GM19395 (cell line): ENCODE data around the gene TBC1D26.
"Not testable (repeated sequence)": the region's sequence is repeated elsewhere in the genome, so short reads cannot be mapped to it uniquely, and the experiment has no call there.

Experiments
- ATAC-seq: cut with Tn5 transposase; IDR thresholded peaks from one replicate; pipeline ENCODE4 v1.9.1; 2021; ENCODE audit warnings: mild to moderate bottlenecking, moderate library complexity; ENCODE audit not compliant: unreplicated experiment

TBC1D26 gene

DNA sequence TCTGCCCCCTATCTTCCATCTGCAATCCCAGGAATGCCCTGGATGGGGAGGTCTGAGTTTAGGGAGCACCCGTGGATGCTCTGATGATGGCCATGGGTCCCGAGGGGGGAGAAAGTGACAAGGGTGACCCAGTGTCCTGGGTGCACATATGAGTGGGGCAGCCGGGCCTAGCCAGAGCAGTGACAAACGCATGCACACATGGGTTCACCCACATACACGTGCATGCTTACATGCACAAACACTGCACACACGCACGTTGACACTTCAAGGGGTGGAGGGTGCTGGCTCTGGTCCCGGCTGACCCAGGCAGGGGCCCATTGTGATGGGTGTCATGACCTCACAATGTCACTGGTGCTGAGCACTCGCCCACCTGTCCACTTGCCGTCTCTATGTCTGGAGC is at the start of gene TBC1D26:
TBC1D26 (plus strand) TSS at position 384 of the 400 bp plus-strand sequence. CDS start 3,066 bp downstream, outside the sequence.
- not testable (repeated sequence) for ATAC-seq

DNA sequence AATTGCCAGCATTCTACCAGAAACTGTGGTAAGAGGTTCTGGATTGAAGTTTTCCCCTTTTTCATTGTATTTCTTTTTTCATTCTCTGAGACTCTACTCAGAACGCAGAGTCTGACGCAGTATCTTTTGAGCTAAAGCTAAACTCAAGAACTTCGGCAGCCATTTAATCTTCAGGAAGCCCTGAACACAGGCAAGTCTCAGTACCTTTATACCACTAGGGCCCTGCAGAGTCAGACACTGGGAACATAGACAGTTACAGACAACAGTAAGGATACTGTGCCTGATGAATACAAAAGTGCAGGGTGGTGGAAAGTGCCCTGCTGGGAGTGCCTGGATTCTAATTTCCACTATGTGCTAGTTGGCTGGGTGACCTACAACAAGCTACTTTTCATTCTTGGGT is 48.9 kb upstream of the TBC1D26 start:
- ATAC-seq: not testable (repeated sequence)

DNA sequence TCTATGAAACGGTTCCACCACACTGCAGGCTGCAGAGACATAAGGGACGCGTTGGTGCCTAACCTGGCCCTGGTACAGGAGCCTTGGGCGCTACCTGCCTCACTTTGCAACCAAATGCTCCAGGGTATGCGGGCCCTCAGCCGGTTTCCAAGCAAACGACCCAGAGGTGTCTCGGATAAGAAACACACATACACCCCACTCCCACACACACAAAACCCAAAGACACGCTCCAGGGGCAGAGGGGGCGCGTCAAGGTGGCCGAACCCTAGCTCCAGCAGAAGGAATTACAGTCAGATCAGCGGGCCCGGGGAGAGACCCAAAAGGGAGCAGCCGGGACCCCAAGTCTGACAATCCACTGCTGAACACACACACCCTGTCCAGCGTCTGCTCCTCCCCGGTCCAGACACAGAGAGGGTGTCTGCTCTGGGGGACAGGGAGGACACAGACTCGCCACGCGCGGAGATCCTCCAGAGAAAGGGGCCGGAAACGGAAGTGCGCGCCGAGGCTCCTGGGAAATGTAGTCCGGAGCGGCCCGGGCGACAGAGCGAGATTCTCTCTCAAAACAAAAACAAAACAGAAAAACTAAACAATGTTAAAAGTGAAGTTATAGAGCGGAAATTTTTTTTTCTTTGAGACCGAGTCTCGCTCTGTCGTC is 48.1 kb upstream of the TBC1D26 start, which contains the start of gene TRIM16:
TRIM16 (minus strand) TSS at position 488 of the 655 bp plus-strand sequence. CDS start 32,702 bp downstream, outside the sequence.
- peak; percentile 91 for ATAC-seq

DNA sequence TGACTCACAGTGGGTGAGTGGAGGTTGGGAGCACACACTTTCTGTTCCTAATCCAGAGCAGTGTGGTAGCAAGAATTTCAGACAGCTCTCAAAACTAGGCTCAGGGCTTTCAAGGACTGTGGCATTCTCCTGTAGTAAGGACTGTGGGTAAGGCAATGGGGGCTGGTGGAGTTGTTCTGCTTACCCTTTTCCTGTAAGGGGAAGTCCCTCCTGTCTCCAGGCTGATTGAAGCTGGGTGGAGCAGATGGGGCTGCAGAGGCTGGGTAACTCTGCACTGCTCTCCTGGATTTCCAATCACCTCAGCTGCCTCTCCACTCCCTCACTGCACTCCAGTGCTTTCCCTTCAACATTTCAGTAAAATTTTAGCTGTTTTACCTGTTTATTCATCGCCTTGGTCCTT is 44.6 kb upstream of the TBC1D26 start:
- ATAC-seq: not testable (repeated sequence)

DNA sequence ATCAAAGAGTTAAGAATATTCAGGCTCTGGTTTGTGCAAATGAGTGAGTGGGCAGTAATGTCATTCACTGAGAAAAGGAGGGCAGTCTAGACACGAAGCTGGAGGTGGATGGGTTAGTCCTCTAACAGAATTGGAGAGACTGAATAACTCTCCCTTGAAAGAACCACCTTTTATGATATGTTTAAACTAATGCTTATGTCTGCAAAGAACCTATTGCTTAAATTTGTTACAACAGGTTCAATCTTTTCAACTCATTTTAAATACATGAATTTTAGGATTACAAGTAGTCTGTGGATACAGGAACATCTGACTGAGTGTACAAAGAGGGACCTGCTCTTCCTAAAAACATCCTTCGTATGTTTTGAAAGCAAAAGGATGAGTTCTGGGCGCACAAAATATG is 33.1 kb upstream of the TBC1D26 start:
- peak; percentile 19 for ATAC-seq

DNA sequence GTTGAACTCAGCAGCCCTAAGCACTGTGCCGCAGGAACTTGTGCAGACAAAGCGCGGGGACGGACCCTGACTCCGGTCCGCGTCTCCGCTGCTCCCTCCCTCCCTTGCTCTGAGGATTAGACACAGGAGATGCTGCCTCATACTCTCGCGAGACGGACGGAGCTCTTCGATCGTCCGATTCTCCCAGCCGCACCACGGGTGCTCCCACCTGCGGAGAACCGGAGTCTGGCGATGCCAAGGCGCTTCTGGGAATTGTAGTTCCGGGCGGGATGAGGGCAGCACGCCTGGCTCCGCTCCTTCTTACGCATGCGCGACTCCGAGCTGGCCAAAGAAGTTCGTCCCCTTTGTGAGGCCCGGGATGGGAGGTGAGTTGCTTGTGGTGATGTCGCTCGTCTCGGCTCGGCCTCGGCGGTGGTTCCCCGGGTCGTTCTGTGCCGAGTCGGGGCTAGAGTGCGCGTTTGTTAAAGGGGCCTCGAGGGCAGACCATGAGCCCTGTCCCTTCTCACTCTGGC is 32.6 kb upstream of the TBC1D26 start, which contains the start of gene ZNF286A:
ZNF286A (plus strand) TSS at position 340 of the 512 bp plus-strand sequence. CDS start 578 bp downstream, outside the sequence.
- ATAC-seq: peak; percentile 98

DNA sequence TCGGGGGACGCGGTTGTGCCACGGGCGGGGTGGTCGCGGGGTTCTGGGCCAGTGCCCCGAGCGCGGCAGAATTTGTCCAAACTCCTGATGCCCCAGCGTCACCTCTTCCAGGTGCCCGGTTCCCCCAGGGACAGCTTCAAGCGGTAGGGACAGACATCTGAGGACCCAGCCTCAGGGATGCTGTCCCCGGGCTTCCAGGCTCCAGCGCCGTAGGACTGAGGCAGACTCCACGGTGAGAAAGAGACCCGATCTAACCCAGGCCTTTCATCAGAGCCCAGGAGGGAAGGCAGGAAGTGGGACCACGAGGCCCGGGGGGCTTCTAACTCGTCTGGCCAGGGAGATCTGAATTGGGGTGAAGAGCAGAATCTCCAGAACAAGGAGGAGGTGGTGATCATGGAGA is 32.1 kb upstream of the TBC1D26 start:
- peak; percentile 13 for ATAC-seq

DNA sequence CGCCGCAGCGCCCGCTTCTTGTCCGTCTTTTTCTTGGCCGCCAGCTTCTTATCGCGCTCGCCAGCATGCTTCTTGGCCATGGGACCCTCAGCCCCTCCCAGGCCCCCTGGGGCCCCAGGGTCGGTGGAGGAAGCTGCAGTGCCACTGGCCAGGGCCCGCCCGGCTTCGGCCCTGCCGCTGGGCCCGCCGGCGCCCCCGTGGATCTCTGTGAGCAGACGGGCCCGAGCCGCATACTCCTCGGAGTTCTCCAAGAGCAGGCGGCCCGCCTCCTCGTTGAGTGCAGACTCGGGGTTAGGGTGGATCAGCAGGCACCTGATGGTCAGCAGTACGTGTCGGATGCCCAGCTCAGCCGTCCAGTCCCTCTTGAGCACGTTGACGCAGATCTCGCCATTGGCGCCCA is 27.8 kb upstream of the TBC1D26 start:
- not testable (repeated sequence) for ATAC-seq

DNA sequence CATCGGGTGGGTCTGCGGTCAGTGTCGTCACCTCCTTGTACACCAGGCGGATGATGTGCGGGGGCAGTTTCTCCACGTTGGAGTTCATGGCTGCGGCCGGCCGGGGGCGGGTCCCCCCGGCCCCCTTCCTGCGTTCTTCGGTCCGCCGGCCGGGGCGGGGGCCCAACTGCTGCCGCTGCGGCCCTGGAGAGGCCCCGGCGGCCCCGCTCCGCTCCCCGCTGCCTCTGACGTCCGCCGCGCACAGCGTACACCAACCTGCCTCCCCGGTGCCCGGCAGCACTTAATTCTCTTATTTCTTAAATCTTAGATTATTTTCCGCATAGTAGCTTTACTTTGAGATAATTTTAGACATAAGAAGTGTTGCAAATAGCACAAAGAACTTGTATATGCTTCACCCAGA is 27.3 kb upstream of the TBC1D26 start:
- not testable (repeated sequence) for ATAC-seq

DNA sequence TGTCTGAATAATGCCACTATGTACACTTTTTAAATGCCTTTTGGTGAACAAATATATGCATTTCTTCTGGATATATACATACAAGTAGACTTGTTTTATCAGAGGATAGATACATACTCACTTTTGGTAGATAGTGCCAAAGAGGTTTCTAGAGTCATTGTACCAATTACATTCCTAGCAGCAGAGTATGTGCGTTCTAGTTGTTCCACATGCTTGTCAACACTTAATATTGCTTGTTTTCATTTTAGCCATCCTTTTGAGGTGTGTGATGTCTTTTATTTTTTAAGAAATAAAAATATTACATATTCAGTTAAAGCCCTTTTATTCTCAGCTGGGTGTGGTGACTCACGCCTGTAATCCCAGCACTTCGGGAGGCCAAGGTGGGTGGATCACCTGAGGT is 23.2 kb upstream of the TBC1D26 start:
- ATAC-seq: not testable (repeated sequence)

DNA sequence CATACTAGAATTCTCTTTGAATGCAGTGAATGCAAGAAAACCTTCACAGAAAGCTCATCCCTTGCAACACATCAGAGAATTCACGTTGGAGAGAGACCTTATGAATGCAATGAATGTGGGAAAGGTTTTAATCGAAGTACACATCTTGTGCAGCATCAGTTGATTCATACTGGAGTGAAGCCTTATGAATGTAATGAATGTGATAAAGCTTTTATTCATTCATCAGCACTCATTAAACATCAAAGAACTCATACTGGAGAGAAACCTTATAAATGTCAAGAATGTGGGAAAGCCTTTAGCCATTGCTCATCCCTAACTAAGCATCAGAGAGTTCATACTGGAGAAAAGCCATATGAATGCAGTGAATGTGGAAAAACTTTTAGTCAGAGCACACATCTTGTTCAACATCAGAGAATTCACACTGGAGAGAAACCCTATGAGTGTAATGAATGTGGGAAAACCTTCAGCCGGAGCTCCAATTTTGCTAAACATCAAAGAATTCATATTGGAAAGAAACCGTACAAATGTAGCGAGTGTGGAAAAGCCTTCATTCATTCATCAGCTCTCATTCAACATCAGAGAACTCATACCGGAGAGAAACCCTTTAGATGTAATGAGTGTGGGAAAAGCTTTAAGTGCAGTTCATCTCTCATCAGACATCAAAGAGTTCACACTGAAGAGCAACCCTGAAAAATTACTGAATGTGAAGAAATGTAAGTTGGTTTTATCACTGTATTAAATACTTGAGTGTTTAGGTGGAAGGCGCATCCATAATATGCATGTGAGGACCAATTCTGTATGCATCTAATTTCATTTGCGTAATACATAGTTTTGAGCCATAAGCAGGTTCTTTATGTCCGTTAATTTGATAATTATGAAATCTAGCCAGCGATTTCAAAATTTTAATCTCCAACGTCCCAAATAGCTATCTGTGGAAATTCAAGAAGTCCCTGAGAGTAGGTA is 15.2 kb upstream of the TBC1D26 start:
- not testable (repeated sequence) for ATAC-seq

DNA sequence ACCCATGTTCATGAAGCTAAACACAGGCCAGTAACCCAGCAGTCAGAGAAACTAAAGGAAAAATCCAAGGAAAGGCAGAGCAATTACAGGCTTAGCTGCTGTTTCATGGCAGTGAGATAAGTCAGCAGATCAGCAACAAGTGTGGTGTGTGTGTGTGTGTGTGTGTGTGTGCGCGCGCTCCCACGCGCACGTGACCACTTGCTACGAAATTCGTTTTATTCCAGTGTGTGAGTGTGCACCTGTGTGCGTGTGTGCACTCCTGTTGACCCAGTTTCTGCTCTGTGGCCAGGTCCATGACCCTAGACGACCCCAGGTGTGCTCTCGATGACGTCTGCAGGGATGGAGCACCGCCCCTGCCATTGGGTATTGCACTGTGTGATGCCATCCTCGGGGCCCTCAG is 1.5 kb upstream of the TBC1D26 start:
- not testable (repeated sequence) for ATAC-seq

DNA sequence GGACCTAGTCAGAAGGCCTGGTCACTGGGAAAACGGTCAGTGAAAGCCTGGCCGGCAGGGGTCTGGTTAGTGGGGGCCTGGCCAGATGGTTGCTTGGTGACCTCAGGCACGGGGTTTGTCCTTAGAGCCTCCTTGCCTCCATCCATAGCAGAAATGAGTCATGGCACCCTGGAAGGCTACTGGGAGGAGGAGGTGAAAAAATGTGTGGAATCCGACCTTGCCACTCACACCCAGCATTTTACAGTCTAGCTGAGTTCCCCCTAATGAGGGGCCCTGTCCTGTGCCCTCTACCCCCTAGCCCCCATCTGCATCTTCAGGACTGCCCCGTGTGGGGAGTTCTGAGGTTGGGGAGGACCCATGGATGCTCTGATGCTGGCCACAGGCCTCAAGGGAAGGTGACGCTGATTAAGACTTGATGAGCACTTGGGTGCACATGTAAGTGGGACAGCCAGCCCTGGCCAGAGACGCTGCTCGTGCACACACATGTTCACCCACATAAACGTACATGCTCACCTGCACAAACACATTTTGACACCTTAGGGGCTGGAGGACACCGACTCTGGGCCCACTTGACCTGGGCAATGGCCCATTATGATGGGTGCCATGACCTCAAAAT is 1.2 kb downstream of the TBC1D26 start:
- ATAC-seq: not testable (repeated sequence)

DNA sequence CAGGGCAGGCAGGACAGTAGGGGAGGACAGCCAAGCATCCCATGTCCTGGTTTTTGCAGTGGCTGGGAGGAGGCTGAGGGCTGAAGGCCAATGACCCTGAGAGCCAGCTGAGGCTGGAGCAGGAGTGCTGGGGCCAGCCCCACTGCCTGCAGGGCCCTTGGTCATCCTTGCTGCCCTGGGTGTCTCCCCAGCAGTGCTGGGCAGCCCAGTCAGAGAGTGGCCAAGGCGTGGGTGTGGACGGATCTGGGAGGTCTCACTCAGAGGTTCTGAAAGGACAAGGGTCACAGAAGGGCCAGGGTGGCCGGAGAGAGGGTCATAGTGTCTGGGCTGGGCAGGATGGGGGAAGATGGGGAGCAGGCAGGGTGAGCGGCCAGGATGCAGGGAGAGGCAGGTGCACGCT is 4.5 kb downstream of the TBC1D26 start:
- not testable (repeated sequence) for ATAC-seq

DNA sequence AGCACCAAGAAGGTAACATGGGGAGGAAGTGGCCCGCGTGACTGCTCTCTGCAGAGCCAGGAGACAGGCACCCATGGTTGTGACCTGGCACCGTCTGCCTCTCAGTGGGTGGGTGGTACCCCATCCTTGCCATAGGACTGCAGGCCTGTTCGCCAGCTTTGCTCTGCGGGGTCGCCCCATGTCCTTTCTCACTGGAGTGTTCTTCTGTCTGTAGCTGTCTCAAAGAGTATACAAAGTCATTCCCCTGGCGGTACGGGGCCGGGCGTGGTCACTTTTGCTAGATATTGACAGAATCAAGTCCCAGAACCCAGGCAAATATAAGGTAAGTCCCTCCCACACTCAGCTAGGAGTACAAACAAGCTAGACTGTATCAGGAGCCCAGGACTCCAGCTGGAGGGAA is 6.0 kb downstream of the TBC1D26 start:
- ATAC-seq: no peak

DNA sequence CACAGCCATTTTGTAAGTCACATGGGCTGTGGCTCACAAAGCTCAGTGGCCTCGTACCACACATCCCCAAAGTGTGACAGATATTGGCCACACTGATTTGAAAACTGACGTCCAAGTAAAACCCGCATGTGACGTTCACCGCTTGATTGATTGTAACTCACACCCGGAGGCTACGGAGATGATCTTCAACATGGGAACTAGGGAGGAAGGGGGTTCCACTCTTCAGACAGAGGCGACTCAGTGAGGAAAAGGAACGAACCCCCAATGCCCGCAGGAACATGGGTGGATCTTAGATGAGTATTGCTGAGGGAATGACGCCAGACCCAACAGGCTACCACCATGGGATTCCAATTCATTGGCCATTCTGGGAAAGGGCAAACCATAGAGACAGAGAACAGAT is 7.2 kb downstream of the TBC1D26 start:
- not testable (repeated sequence) for ATAC-seq

DNA sequence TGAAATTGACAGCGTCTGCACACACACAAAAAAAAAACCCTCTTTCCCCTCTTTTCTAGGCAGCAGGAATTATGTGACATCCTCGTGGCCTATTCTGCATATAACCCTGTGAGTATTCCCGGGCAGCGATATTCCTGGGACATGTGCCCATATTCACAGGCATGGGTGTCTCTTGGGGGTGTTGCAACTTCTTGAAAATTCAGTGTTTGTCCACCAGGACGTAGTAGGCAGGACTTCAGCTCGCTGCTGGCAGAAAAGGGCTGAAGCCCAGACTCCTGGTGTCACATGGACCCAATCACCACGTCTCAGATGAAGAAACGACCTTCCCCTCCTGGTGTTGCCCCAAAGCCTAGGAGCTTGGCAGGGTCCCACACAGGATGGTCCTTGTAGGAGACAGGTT is 8.0 kb downstream of the TBC1D26 start:
- ATAC-seq: not testable (repeated sequence)

DNA sequence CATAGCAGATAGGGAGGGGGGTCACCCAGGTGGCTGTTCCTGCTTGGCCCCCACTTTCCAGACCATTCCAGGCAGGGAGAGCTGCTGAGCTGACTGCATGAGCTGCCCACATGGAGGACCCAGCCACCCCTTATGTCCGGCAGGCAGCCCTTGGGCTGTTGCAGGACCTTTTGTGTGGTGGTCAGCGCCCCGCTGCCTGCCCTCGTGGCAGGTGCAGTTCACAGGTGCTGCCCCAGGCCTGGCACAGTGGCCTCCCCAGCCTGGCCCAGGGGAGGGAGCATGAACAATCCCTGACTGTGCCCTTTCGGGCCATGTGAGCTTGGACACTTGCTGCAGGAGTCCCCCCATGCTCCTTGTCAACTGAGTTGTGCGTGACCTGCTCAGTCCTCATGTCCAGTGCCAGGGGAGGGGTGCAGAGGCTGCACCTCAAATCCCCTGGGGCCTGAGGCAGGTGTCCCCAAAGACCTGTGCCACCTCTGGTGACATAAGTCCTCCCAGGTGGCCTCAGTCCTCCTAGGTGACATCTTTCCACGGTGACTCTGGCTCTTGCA is 8.6 kb downstream of the TBC1D26 start:
- ATAC-seq: no peak

DNA sequence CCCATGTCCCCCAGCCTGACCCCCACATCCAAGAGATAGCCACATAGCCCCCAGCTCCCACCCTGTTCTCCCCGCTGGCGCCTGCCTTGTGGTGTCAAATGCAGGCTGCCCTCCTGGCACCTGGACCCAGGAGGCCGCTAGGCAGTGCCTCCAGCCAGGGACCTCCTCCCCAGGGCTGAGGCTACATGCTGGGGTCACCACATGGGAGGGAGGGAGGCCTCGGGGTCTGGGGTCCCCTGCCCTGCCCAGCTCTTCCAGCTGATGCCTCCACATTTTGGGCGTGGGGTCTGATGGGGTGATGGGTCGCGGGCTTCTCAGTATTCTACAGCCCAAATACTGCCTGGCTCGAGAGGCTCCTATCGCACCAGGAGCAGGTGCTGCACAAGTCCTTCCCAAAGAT is 9.5 kb downstream of the TBC1D26 start:
- no peak for ATAC-seq

DNA sequence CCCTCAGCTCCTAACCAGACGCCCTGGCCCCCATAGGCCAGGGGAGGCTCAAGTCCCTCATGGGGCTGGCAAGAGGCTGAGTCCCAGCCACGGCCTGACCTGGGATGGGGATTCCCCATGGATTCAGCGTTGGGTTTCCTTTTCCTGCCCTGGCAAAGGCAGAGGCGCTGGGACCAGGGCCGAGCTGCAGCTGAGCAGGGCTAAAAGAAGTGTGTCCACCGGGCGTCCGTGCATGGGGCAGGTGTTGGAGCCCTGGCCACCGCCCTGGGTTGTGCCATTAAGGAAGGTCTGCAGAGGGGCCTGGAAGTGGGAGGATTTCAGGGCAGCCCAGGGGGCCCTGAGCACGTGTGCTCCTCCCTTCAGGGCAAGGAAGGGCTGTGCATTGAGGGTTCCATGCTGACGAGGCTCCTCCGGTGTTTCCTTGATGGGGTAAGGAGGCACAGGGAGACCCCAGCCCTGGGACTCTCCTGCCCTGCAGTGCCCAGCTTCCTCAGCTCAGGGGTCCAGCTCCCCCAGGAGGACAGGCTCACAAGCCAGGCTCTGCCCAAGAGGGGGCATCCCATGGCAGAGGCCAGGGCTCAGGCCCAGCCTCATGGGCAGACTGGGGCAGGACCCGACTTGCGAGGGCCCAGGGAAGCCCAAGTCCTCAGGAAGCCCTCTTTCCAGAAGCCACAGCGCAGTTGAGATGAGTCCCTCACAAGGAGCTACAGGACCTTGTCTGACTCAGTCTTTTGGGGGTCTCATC is 10.1 kb downstream of the TBC1D26 start:
- ATAC-seq: no peak
